ENCODE results near the gene ANKRD34A.
"Not testable (repeated sequence)": the region's sequence is repeated elsewhere in the genome, so short reads cannot be mapped to it uniquely, and the experiment has no call there.

- not testable (repeated sequence) for TF ChIP-seq USF2 (CRISPR knock-in tag; IDR thresholded peaks at IDR 0.05); CTCF (IDR thresholded peaks at IDR 0.05); RELA (CRISPR knock-in tag; IDR thresholded peaks at IDR 0.05; ENCODE audit: borderline replicate concordance); GABPB1 (CRISPR knock-in tag; IDR thresholded peaks at IDR 0.05)
Observed at GRCh38 chr1:145920297-145920696, 44.1 kb downstream of the ANKRD34A start.
